Fibroblast of mammary gland (primary cell): ENCODE data around the gene PTP4A2.

Experiments
- DNase-seq: peaks from one replicate; pipeline ENCODE4 v3.0.0-alpha.2; 2010; ENCODE audit warnings: low read depth
- H3K4me3 ChIP-seq: 2 replicates; pipeline ENCODE4 v1.5.1; 2011; ENCODE audit warnings: low read depth, mild to moderate bottlenecking, low read length, moderate library complexity; ENCODE audit not compliant: control insufficient read depth
- TF ChIP-seq, protein P1 (sequence below): conservative IDR thresholded peaks from 2 replicates; pipeline ENCODE4 v1.5.1; 2011; ENCODE audit warnings: low read depth, low read length, inconsistent platforms; ENCODE audit not compliant: control insufficient read depth, insufficient read depth

The PTP4A2 gene

DNA sequence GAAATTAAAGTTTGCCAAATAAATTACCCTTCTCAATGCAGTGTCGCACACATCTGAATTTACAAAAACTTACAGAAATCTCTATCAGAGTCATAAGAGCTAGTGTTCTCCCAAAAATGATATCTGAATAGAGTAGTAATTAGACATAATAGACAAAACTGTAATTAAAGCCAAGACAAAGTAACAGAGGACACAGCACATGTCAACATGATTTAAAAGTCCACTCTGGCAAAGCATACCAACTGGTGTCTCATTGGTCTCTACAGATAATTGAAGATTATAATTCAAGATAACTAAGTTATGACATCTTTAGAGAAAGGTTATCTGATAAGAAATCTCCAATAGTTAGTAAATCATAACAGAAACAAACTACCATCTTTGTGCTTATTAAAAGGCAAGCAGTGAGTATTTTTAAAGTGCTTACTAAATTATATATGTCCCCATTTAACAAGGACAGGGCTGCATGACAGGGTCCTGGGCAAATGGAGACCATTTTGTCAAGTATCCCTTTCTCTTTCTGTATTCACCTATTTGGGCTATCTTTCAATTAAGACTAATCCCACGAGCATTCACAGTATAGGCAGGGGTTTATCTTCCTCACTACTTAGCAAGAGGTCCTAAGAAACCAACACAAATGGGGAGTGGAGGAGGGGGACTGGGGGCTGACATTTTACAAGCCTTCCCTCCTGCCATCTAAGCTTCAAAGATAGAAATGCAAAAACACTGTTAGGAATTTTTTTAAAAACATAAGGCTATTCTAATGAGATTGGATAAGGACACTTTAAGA, 26.0 kb downstream of the PTP4A2 start:
- DNase-seq: no peak
- no peak overlapping the region for H3K4me3 ChIP-seq
- TF ChIP-seq, protein P1, sequence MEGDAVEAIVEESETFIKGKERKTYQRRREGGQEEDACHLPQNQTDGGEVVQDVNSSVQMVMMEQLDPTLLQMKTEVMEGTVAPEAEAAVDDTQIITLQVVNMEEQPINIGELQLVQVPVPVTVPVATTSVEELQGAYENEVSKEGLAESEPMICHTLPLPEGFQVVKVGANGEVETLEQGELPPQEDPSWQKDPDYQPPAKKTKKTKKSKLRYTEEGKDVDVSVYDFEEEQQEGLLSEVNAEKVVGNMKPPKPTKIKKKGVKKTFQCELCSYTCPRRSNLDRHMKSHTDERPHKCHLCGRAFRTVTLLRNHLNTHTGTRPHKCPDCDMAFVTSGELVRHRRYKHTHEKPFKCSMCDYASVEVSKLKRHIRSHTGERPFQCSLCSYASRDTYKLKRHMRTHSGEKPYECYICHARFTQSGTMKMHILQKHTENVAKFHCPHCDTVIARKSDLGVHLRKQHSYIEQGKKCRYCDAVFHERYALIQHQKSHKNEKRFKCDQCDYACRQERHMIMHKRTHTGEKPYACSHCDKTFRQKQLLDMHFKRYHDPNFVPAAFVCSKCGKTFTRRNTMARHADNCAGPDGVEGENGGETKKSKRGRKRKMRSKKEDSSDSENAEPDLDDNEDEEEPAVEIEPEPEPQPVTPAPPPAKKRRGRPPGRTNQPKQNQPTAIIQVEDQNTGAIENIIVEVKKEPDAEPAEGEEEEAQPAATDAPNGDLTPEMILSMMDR: no peak

DNA sequence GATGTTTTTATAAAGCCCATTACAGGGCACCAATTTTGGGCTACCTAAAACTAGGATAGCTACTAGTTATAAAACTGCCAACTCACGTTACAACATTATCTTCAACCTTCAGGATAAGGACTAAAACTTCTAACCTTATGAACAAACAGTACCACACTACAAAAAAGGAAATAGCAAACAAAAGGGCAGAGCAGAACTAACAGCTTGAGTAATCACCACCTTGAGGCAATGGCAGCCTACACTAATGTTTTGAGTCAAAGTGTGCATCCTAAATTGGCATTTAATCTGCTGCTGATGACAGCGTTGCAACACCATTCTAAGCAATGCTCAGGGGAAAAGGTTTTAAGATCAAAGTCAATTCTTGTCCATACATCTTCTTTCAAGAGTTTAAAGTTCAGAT, 27.2 kb downstream of the PTP4A2 start:
- peak; percentile 39 for DNase-seq
- TF ChIP-seq, protein P1: no peak
- H3K4me3 ChIP-seq: no peak overlapping the region

DNA sequence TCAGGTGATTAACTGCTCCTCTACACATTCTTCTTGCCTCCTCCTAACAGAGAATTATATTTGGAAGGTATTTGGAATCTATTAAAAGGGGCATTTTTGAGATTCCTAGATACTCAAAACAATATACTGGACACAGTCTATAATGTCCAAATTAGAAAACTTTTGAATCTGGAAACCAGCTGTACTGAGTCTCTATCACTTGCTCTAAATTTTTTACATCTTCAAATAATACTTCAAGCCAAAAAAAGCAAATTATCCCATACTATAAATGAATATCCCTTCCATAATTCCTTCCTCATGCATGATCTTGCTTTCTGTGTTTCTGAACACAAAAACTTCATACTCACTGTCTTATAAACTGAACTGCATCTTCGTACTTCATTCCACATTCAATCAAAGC, 28.5 kb downstream of the PTP4A2 start:
- no peak overlapping the region for H3K4me3 ChIP-seq
- TF ChIP-seq, protein P1: no peak
- no peak for DNase-seq

DNA sequence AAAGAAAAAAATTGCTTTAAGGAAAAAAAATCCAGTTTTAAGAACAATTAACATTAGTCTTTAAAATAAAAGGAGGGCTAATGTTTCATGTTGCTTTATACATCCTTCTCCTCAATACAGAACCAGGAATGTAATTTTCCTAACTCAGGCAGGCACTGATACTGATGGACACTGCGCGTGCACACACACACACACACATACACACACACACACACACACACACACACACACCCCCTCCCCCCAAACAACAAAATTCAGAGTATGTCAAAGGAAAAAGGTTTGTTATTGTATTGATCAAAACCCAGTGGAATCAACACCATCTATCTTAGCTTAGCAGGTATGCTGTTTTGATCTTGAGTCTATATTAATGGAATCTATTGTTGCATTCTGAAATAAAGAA, 31.6 kb downstream of the PTP4A2 start:
- DNase-seq: no peak
- no peak overlapping the region for H3K4me3 ChIP-seq
- TF ChIP-seq, protein P1: no peak

DNA sequence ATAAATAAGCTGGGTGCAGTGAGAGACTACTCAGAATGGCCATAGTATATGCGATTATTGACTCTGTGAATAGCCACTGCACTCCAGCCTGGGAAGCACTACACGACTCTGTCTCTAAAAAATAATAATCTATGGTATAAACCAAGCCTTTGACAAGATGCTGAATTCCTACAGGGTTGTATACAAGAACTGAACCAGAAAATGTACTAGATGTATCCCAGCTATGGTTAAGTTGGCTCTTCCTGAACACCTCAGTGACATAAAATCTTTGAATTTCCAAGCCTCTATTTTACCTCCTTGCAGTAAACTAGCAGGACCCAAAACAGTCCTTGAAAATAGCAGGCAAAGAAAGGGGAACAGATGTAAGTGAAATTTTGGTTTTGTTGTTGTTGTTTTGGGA, 32.5 kb downstream of the PTP4A2 start:
- DNase-seq: no peak
- TF ChIP-seq, protein P1: no peak

DNA sequence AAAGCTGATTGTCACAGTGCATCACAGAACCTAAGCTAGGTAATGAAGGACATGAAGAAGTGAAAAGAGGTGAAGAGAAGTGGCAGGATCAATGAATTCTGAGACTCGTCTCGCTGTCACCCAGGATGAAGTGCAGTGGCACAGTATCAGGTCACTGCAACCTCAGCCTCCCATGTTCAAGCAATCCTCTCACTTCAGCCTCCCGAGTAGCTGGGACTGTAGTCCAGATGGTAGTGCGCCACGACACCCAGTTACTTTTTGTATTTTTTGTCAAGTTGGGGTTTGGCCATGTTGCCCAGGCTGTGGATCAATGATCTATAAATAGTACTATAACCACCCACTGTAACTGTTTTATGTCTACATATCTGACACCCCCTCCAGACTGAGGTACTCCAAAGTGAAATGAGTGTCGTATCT, 33.1 kb downstream of the PTP4A2 start:
- TF ChIP-seq, protein P1: no peak
- DNase-seq: no peak
- no peak overlapping the region for H3K4me3 ChIP-seq

More for the DNA sequence above, 32.5 kb downstream of the PTP4A2 start:
- H3K4me3 ChIP-seq: no peak overlapping the region
